Endothelial cell of umbilical vein (primary cell): ENCODE results near the gene NAV2.

Experiments used
- CTCF ChIP-seq, 2 donors: IDR thresholded peaks; 1 replicate in 1 of 2; 2 replicates in 1 of 2; pipeline ENCODE4 v1.5.1; 2011; ENCODE audit warnings: low read length in 2 of 2, mild to moderate bottlenecking in 2 of 2, moderate library complexity in 2 of 2, control low read depth in 1 of 2, inconsistent platforms in 1 of 2, low read depth in 1 of 2; ENCODE audit not compliant: insufficient read depth in 1 of 2; ENCODE audit errors: extremely low read depth in 1 of 2
- EZH2 ChIP-seq: IDR thresholded peaks from 2 replicates; pipeline ENCODE4 v1.6.1; 2012; ENCODE audit warnings: borderline replicate concordance, low read depth, mild to moderate bottlenecking, moderate library complexity, low read length, inconsistent platforms; ENCODE audit not compliant: severe bottlenecking
- FOS ChIP-seq: IDR thresholded peaks from 2 replicates; pipeline ENCODE4 v1.6.1; 2011; ENCODE audit warnings: mild to moderate bottlenecking, low read length, moderate library complexity, borderline replicate concordance; ENCODE audit not compliant: insufficient read depth
- GATA2 ChIP-seq: IDR thresholded peaks from 2 replicates; pipeline ENCODE4 v1.7.0; 2011; ENCODE audit warnings: low read depth, mild to moderate bottlenecking, moderate library complexity, mixed read lengths, low read length; ENCODE audit not compliant: insufficient read length, insufficient read depth
- JUN ChIP-seq: IDR thresholded peaks from 2 replicates; pipeline ENCODE4 v1.6.1; 2011; ENCODE audit warnings: borderline replicate concordance, low read depth; ENCODE audit not compliant: insufficient read length, insufficient read depth
- MAX ChIP-seq: IDR thresholded peaks from 2 replicates; pipeline ENCODE4 v1.6.1; 2011; ENCODE audit not compliant: insufficient read depth, insufficient read length
- MYC ChIP-seq: IDR thresholded peaks from one replicate; pipeline ENCODE4 v1.6.1; 2011; ENCODE audit warnings: mild to moderate bottlenecking, low read depth, low read length
- POLR2A ChIP-seq: IDR thresholded peaks from 2 replicates; pipeline ENCODE4 v1.6.1; 2012; ENCODE audit warnings: low read depth, mild to moderate bottlenecking, control low read depth, low read length
- POLR2AphosphoS5 ChIP-seq: IDR thresholded peaks from 2 replicates; pipeline ENCODE4 v1.6.1; 2012; ENCODE audit warnings: low read depth, mild to moderate bottlenecking, control low read depth, low read length, moderate library complexity; ENCODE audit not compliant: insufficient read depth

- no peak for TF ChIP-seq EZH2
- no peak for TF ChIP-seq GATA2
- no peak for TF ChIP-seq CTCF (IDR thresholded peaks at IDR 0.05; ENCODE audit: extremely low read depth in 1 of 2, insufficient read depth in 1 of 2, low read depth in 1 of 2, low read length in 2 of 2)
- no peak for TF ChIP-seq MYC
- TF ChIP-seq POLR2A: no peak
- no peak for TF ChIP-seq POLR2AphosphoS5
- no peak for TF ChIP-seq JUN
- TF ChIP-seq FOS: no peak
- no peak for TF ChIP-seq MAX
Measured at GRCh38 chr11:19744130-19744529, 31.5 kb downstream of the NAV2 start.
